Mammary epithelial cell (primary cell): ENCODE data around the gene CASP8AP2.

Experiments used
- EZH2 ChIP-seq: IDR thresholded peaks from 2 replicates; pipeline ENCODE4 v1.6.1; 2012; ENCODE audit warnings: low read length, inconsistent platforms, borderline replicate concordance
- TF ChIP-seq, protein P1 (sequence below), 2 donors: IDR thresholded peaks in 1 of 2; conservative IDR thresholded peaks in 1 of 2; 2 replicates each; pipeline ENCODE4 v1.5.1; 2011 to 2012; ENCODE audit warnings: inconsistent platforms in 2 of 2, low read length in 2 of 2, mild to moderate bottlenecking in 2 of 2, control low read depth in 1 of 2, low read depth in 1 of 2; ENCODE audit not compliant: insufficient read depth in 1 of 2; ENCODE audit errors: extremely low read depth in 1 of 2

GRCh38 chr6:89830170-89830809 lies 610 bp downstream of the CASP8AP2 start:
- TF ChIP-seq, protein P1, sequence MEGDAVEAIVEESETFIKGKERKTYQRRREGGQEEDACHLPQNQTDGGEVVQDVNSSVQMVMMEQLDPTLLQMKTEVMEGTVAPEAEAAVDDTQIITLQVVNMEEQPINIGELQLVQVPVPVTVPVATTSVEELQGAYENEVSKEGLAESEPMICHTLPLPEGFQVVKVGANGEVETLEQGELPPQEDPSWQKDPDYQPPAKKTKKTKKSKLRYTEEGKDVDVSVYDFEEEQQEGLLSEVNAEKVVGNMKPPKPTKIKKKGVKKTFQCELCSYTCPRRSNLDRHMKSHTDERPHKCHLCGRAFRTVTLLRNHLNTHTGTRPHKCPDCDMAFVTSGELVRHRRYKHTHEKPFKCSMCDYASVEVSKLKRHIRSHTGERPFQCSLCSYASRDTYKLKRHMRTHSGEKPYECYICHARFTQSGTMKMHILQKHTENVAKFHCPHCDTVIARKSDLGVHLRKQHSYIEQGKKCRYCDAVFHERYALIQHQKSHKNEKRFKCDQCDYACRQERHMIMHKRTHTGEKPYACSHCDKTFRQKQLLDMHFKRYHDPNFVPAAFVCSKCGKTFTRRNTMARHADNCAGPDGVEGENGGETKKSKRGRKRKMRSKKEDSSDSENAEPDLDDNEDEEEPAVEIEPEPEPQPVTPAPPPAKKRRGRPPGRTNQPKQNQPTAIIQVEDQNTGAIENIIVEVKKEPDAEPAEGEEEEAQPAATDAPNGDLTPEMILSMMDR (conservative IDR thresholded peaks at IDR 0.05 in 1 of 2, IDR thresholded peaks at IDR 0.05 in 1 of 2; ENCODE audit: extremely low read depth in 1 of 2, insufficient read depth in 1 of 2, low read depth in 1 of 2, low read length in 2 of 2) = no peak
- no peak for TF ChIP-seq EZH2
